K562 (cell line): ENCODE measurements around the gene OPA1.

Source experiments
- POLR2A ChIP-seq: fragments of 450-650 bp; conservative IDR thresholded peaks from 2 replicates; pipeline ENCODE4 v1.6.1; 2016
- TEAD4 ChIP-seq, 2 experiments: sonication (generic) in 1 of 2; formaldehyde crosslinking in 1 of 2; IDR thresholded peaks; 2 replicates each; pipeline versions ENCODE4 v1.6.1 to v1.8.0; 2012 to 2022; ENCODE audit warnings: borderline replicate concordance in 1 of 2, inconsistent platforms in 1 of 2, low read length in 1 of 2, mild to moderate bottlenecking in 1 of 2, missing genetic modification reagents in 1 of 2
- ZNF311 ChIP-seq: fragments of 250-450 bp; sonication (Bioruptor Pico); IDR thresholded peaks from 2 replicates; pipeline ENCODE4 v1.4.0; 2020; ENCODE audit warnings: mild to moderate bottlenecking, moderate library complexity
- TF ChIP-seq, protein P1 (sequence below), 3 experiments: IDR thresholded peaks in 2 of 3; conservative IDR thresholded peaks in 1 of 3; 2 replicates each; pipeline ENCODE4 v1.5.1; 2011 to 2012; ENCODE audit warnings: low read length in 3 of 3, mild to moderate bottlenecking in 3 of 3, control low read depth in 2 of 3, improper control_type of control experiment in 1 of 3, inconsistent platforms in 1 of 3, low read depth in 1 of 3, mixed read lengths in 1 of 3, moderate library complexity in 1 of 3; ENCODE audit not compliant: insufficient read depth in 2 of 3
- TF ChIP-seq, protein P2 (sequence below): fragments of 450-650 bp; IDR thresholded peaks from 2 replicates; pipeline ENCODE4 v1.6.1; 2016; ENCODE audit warnings: borderline replicate concordance
- TF ChIP-seq, protein P3 (sequence below): fragments of 250-450 bp; sonication (Bioruptor Pico); IDR thresholded peaks from 2 replicates; pipeline ENCODE4 v1.5.0; 2021; ENCODE audit warnings: mild to moderate bottlenecking, moderate library complexity
- TF ChIP-seq, protein P4 (sequence below), 2 experiments: fragments of 450-650 bp; formaldehyde crosslinking in 1 of 2; IDR thresholded peaks; 2 replicates each; pipeline versions ENCODE4 v1.4.0 to v1.6.1; 2014 to 2020; ENCODE audit warnings: mild to moderate bottlenecking in 2 of 2, borderline replicate concordance in 1 of 2, low read depth in 1 of 2

DNA sequence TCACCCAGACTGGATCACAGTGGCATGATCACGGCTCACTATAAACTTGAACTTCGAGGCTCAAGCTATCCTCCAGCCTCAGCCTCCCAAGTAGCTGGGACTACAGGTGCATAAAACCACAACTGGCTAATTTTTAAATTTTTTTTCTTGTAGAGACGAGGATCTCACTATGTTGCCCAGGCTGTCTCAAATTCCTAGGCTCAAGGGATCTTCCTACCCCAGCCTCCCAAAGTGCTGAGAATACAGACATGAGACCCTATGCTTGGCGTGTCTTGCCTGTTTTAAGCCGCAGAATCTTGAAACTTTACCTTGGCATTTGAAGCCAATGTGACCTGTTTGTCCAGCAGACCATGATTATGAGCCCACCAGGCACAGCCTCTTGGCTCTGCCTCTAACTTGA, 119.9 kb downstream of the OPA1 start:
- TF ChIP-seq TEAD4 (IDR thresholded peaks at IDR 0.05; ENCODE audit: low read length) = no peak
- TF ChIP-seq TEAD4 (CRISPR knock-in tag; IDR thresholded peaks at IDR 0.05; ENCODE audit: borderline replicate concordance) = no peak
- no peak for TF ChIP-seq POLR2A
- no peak for TF ChIP-seq ZNF311 (CRISPR knock-in tag)
- TF ChIP-seq, protein P1, sequence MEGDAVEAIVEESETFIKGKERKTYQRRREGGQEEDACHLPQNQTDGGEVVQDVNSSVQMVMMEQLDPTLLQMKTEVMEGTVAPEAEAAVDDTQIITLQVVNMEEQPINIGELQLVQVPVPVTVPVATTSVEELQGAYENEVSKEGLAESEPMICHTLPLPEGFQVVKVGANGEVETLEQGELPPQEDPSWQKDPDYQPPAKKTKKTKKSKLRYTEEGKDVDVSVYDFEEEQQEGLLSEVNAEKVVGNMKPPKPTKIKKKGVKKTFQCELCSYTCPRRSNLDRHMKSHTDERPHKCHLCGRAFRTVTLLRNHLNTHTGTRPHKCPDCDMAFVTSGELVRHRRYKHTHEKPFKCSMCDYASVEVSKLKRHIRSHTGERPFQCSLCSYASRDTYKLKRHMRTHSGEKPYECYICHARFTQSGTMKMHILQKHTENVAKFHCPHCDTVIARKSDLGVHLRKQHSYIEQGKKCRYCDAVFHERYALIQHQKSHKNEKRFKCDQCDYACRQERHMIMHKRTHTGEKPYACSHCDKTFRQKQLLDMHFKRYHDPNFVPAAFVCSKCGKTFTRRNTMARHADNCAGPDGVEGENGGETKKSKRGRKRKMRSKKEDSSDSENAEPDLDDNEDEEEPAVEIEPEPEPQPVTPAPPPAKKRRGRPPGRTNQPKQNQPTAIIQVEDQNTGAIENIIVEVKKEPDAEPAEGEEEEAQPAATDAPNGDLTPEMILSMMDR (IDR thresholded peaks at IDR 0.05 in 2 of 3, conservative IDR thresholded peaks at IDR 0.05 in 1 of 3; ENCODE audit: insufficient read depth in 2 of 3, low read depth in 1 of 3, low read length in 3 of 3) = no peak
- TF ChIP-seq, protein P2, sequence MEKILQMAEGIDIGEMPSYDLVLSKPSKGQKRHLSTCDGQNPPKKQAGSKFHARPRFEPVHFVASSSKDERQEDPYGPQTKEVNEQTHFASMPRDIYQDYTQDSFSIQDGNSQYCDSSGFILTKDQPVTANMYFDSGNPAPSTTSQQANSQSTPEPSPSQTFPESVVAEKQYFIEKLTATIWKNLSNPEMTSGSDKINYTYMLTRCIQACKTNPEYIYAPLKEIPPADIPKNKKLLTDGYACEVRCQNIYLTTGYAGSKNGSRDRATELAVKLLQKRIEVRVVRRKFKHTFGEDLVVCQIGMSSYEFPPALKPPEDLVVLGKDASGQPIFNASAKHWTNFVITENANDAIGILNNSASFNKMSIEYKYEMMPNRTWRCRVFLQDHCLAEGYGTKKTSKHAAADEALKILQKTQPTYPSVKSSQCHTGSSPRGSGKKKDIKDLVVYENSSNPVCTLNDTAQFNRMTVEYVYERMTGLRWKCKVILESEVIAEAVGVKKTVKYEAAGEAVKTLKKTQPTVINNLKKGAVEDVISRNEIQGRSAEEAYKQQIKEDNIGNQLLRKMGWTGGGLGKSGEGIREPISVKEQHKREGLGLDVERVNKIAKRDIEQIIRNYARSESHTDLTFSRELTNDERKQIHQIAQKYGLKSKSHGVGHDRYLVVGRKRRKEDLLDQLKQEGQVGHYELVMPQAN = no peak
- TF ChIP-seq, protein P3, sequence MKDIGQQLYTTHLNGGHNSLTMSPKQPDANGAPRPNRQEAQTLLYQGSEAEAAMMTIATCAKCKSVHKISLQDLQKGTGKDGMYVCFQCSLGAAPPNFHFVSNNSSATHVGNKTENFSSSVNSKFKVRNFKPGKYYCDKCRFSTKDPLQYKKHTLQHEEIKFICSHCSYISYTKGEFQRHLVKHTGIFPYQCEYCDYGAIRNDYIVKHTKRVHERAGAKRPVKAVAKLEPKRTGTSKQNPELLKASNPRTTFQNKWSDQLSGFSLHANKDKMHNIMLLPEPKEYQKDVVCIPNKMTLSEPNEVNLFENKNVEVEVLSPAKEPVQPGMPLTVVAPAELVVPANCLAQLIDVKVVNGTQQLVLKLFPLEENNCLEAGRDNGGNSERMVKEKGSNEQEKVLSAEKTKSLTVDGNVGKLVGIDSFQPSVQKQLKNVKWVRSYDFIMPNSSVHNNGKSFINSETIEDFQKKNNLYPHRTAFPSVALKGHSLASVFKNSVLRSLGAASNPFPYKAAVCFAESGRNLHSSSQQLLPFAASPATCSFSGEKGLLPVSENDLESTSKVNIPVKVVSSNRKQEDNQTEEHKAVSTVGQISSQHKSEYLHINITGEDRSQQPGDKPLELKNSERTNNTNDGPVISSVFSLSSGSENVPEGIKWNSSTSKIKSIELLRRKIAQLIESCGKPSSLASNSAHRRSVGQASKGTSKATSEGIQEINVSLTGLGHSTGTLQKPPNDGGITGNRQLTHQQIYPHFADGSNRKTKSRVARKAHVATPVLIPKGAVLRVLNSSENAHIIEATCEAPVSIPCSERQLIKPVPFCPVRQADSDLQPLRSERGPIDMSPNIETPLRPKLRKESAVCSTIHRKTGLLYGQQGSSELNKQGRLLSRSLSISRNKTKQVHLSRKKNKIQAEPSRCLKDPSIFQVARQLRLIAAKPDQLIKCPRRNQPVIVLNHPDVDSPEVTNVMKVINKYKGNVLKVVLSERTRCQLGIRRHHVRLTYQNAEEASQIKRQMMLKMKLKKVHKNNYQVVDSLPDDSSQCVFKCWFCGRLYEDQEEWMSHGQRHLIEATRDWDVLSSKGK (CRISPR knock-in tag) = no peak
- TF ChIP-seq, protein P4, sequence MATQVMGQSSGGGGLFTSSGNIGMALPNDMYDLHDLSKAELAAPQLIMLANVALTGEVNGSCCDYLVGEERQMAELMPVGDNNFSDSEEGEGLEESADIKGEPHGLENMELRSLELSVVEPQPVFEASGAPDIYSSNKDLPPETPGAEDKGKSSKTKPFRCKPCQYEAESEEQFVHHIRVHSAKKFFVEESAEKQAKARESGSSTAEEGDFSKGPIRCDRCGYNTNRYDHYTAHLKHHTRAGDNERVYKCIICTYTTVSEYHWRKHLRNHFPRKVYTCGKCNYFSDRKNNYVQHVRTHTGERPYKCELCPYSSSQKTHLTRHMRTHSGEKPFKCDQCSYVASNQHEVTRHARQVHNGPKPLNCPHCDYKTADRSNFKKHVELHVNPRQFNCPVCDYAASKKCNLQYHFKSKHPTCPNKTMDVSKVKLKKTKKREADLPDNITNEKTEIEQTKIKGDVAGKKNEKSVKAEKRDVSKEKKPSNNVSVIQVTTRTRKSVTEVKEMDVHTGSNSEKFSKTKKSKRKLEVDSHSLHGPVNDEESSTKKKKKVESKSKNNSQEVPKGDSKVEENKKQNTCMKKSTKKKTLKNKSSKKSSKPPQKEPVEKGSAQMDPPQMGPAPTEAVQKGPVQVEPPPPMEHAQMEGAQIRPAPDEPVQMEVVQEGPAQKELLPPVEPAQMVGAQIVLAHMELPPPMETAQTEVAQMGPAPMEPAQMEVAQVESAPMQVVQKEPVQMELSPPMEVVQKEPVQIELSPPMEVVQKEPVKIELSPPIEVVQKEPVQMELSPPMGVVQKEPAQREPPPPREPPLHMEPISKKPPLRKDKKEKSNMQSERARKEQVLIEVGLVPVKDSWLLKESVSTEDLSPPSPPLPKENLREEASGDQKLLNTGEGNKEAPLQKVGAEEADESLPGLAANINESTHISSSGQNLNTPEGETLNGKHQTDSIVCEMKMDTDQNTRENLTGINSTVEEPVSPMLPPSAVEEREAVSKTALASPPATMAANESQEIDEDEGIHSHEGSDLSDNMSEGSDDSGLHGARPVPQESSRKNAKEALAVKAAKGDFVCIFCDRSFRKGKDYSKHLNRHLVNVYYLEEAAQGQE (IDR thresholded peaks at IDR 0.05; ENCODE audit: borderline replicate concordance) = no peak
- TF ChIP-seq, protein P4 (CRISPR knock-in tag; IDR thresholded peaks at IDR 0.05; ENCODE audit: low read depth) = no peak
